ENCODE data around the gene GCFC2. TPM values are rescaled to one million over a fixed set of nuclear protein-coding genes. Genes with fewer than 3 reads are reported as not detected.

GCFC2 gene
- total and polyA plus RNA-seq, 9 of the 15 experiments (the other 6 are each of a cell fraction or from before 2014, with no cell fraction given) = 10.5 to 40.6 (median 23.0) TPM

- no peak for TF ChIP-seq FOXO4 (CRISPR knock-in tag; IDR thresholded peaks at IDR 0.05)
- TF ChIP-seq ZNF639 (CRISPR knock-in tag; conservative IDR thresholded peaks at IDR 0.05 in 1 of 2, IDR thresholded peaks at IDR 0.05 in 1 of 2) = 0 out of 4 replicates have a peak, but pooled peaks of 1 of the 2 experiments have one; percentile 26
- no peak for TF ChIP-seq ZNF444 (CRISPR knock-in tag; IDR thresholded peaks at IDR 0.05)
- TF ChIP-seq MXI1 (IDR thresholded peaks at IDR 0.05; ENCODE audit: low read depth, low read length) = 0 out of 2 replicates have a peak, but pooled peaks have one; percentile 24
- peak; percentile 67 for TF ChIP-seq NKRF (IDR thresholded peaks at IDR 0.05; ENCODE audit: borderline replicate concordance)
- TF ChIP-seq BRCA1 (IDR thresholded peaks at IDR 0.05) = no peak
- TF ChIP-seq BRCA1 (CRISPR knock-in tag; IDR thresholded peaks at IDR 0.05) = no peak
- no peak for TF ChIP-seq ZNF354B (CRISPR knock-in tag; IDR thresholded peaks at IDR 0.05)
- TF ChIP-seq ZFP91 (CRISPR knock-in tag; IDR thresholded peaks at IDR 0.05) = no peak
- TF ChIP-seq FOS (IDR thresholded peaks at IDR 0.05; ENCODE audit: extremely low read depth, insufficient read length) = no peak
- peak; percentile 57 to 63; a peak in 3 of 4 replicates for TF ChIP-seq MAZ (CRISPR knock-in tag; conservative IDR thresholded peaks at IDR 0.05 in 1 of 2, IDR thresholded peaks at IDR 0.05 in 1 of 2)
- TF ChIP-seq ZNF785 (CRISPR knock-in tag; IDR thresholded peaks at IDR 0.05) = no peak
- no peak for TF ChIP-seq RAD51 (IDR thresholded peaks at IDR 0.05; ENCODE audit: borderline replicate concordance, low read depth)
- TF ChIP-seq ZNF263 (CRISPR knock-in tag; IDR thresholded peaks at IDR 0.05; ENCODE audit: borderline replicate concordance) = 0 out of 2 replicates have a peak, but pooled peaks have one; percentile 25
- no peak for TF ChIP-seq ZNF589 (CRISPR knock-in tag; IDR thresholded peaks at IDR 0.05; ENCODE audit: low read depth)
- no peak for TF ChIP-seq SNRNP70 (optimal IDR thresholded peaks at IDR 0.05; ENCODE audit: low read depth, low read length)
- TF ChIP-seq ASH1L (IDR thresholded peaks at IDR 0.05; ENCODE audit: borderline replicate concordance, low read depth, partially characterized antibody) = no peak
- TF ChIP-seq E2F6 (IDR thresholded peaks at IDR 0.05; ENCODE audit: borderline replicate concordance in 1 of 2, extremely low read depth in 1 of 2, insufficient read depth in 1 of 2, insufficient read length in 1 of 2, low read depth in 1 of 2, low read length in 1 of 2, poor library complexity in 1 of 2, severe bottlenecking in 1 of 2) = peak; percentile 37 to 67
Observed at GRCh38 chr2:75646583-75647425, 63.9 kb downstream of the GCFC2 start, which contains the start of gene MRPL19 (continued).

Data from K562 (cell line).